CD14-positive monocyte (primary cell): Measurements from ENCODE around the gene SULT2B1. TPM values are rescaled to one million over a fixed set of nuclear protein-coding genes. Genes with fewer than 3 reads are reported as not detected.

Experiments
- DNase-seq, 3 donors: peaks; one replicate each; pipeline ENCODE4 v3.0.0-alpha.2; 2011 to 2022
- H2AFZ ChIP-seq: 2 replicates; pipeline ENCODE4 v1.6.0; 2012; ENCODE audit warnings: mild to moderate bottlenecking, low read depth, low read length, inconsistent platforms; ENCODE audit not compliant: insufficient read depth, poor library complexity, severe bottlenecking
- H3K27ac ChIP-seq, 2 donors: 1 replicate in 1 of 2; 2 replicates in 1 of 2; pipeline ENCODE4 v1.5.1; 2012 to 2013; ENCODE audit warnings: low read length in 2 of 2, control low read depth in 1 of 2, inconsistent platforms in 1 of 2, low read depth in 1 of 2, mild to moderate bottlenecking in 1 of 2
- H3K27me3 ChIP-seq, 2 donors: one replicate each; pipeline versions ENCODE4 v1.6.0 to v1.6.1; 2011 to 2013; ENCODE audit warnings: low read length in 2 of 2; ENCODE audit not compliant: control insufficient read depth in 2 of 2, insufficient read depth in 2 of 2
- H3K36me3 ChIP-seq, 2 donors: replicated peaks in 1 of 2; 1 replicate in 1 of 2; 2 replicates in 1 of 2; pipeline versions ENCODE4 v1.5.1 to v1.6.1; 2012 to 2013; ENCODE audit warnings: low read length in 2 of 2, control low read depth in 1 of 2, inconsistent platforms in 1 of 2, mild to moderate bottlenecking in 1 of 2; ENCODE audit not compliant: insufficient read depth in 2 of 2, control insufficient read depth in 1 of 2
- H3K4me1 ChIP-seq, 2 donors: 1 replicate in 1 of 2; 2 replicates in 1 of 2; pipeline versions ENCODE4 v1.5.1 to v1.6.1; 2012 to 2013; ENCODE audit warnings: low read length in 2 of 2, control low read depth in 1 of 2, inconsistent platforms in 1 of 2, mild to moderate bottlenecking in 1 of 2, moderate library complexity in 1 of 2; ENCODE audit not compliant: insufficient read depth in 2 of 2, control insufficient read depth in 1 of 2
- H3K4me2 ChIP-seq: replicated peaks from 2 replicates; pipeline ENCODE3; 2012; ENCODE audit warnings: low read length, moderate library complexity, mild to moderate bottlenecking; ENCODE audit not compliant: poor library complexity, severe bottlenecking; ENCODE audit errors: extremely low read depth
- H3K4me3 ChIP-seq, 3 experiments: fragments of 200-600 bp in 1 of 3; sonication (generic) in 1 of 3; replicated peaks in 1 of 3; 1 replicate in 2 of 3; 2 replicates in 1 of 3; pipeline ENCODE4 v1.5.1; 2011 to 2013; ENCODE audit warnings: low read length in 3 of 3, mild to moderate bottlenecking in 3 of 3, control low read depth in 2 of 3, low read depth in 2 of 3, inconsistent platforms in 1 of 3, moderate library complexity in 1 of 3
- H3K79me2 ChIP-seq: 2 replicates; pipeline ENCODE4 v1.6.0; 2012; ENCODE audit warnings: mild to moderate bottlenecking, control low read depth, inconsistent platforms, low read length, moderate library complexity; ENCODE audit not compliant: insufficient read depth
- H3K9ac ChIP-seq: 2 replicates; pipeline ENCODE4 v1.6.0; 2017; ENCODE audit warnings: low read length, mild to moderate bottlenecking; ENCODE audit not compliant: insufficient read depth, poor library complexity, severe bottlenecking
- H3K9me3 ChIP-seq, 2 donors: replicated peaks in 1 of 2; 1 replicate in 1 of 2; 2 replicates in 1 of 2; pipeline versions ENCODE4 v1.5.1 to v1.6.1; 2012 to 2013; ENCODE audit warnings: low read length in 2 of 2, control low read depth in 1 of 2; ENCODE audit not compliant: control insufficient read depth in 1 of 2, insufficient read depth in 1 of 2
- H4K20me1 ChIP-seq: 2 replicates; pipeline ENCODE4 v1.6.0; 2012; ENCODE audit warnings: mild to moderate bottlenecking, low read length, control low read depth, moderate library complexity; ENCODE audit not compliant: insufficient read depth
- H3K27ac Mint-ChIP-seq, 7 donors: one replicate each; pipeline ENCODE4 v1.8.0; 2020; ENCODE audit warnings: mild to moderate bottlenecking in 7 of 7, mixed read lengths in 7 of 7, moderate library complexity in 6 of 7, inconsistent platforms in 2 of 7
- H3K27me3 Mint-ChIP-seq, 3 donors: one replicate each; pipeline ENCODE4 v1.8.0; 2021 to 2022; ENCODE audit warnings: low read depth in 3 of 3, mild to moderate bottlenecking in 3 of 3, mixed read lengths in 3 of 3, moderate library complexity in 3 of 3, inconsistent platforms in 1 of 3
- H3K36me3 Mint-ChIP-seq, 2 donors: one replicate each; pipeline ENCODE4 v1.8.0; 2020; ENCODE audit warnings: mixed read lengths in 2 of 2, inconsistent platforms in 1 of 2, mild to moderate bottlenecking in 1 of 2
- H3K4me1 Mint-ChIP-seq: one replicate; pipeline ENCODE4 v1.8.0; 2020; ENCODE audit warnings: mild to moderate bottlenecking, mixed read lengths
- H3K4me3 Mint-ChIP-seq, 2 donors: one replicate each; pipeline ENCODE4 v1.8.0; 2020; ENCODE audit warnings: mild to moderate bottlenecking in 2 of 2, mixed read lengths in 2 of 2, moderate library complexity in 1 of 2
- H3K9me3 Mint-ChIP-seq, 7 donors: one replicate each; pipeline ENCODE4 v1.8.0; 2020 to 2022; ENCODE audit warnings: mixed read lengths in 7 of 7, mild to moderate bottlenecking in 6 of 7, moderate library complexity in 6 of 7, inconsistent platforms in 2 of 7
- CTCF ChIP-seq: fragments of 200-600 bp; IDR thresholded peaks from one replicate; pipeline ENCODE4 v1.8.0; 2022; ENCODE audit warnings: antibody characterized with exemption, mild to moderate bottlenecking
- WGBS: methylation state at CpG from one replicate; pipeline ENCODE4 v1.1.5; 2013; ENCODE audit warnings: missing lambda C conversion rate; ENCODE audit not compliant: insufficient coverage; 5-methylcytosine and 5-hydroxymethylcytosine counted together
- intact Hi-C, 2 donors: fragments of 100-400 bp; cut with micrococcal nuclease; formaldehyde crosslinking; loops; one replicate each; pipeline versions ENCODE4 v1.15.0 to v1.15.1; 2023
- polyA plus RNA-seq, 3 donors: library from polyadenylated mRNA; depleted of rRNA in 1 of 3; unstranded in 2 of 3; stranded (reverse) in 1 of 3; fragments of 300-500 nt in 2 of 3; fragments of >200 nt in 1 of 3; fragmentation: Illumina TruSeq in 2 of 3; gene quantifications; 1 replicate in 2 of 3; 2 replicates in 1 of 3; pipeline ENCODE4 v1.2.3, GENCODE V29; 2012 to 2021

The SULT2B1 gene
- polyA plus RNA-seq, 3 donors: 0.09 to 0.40 TPM; not detected in 1

- 94% methylated on average over 6 of the region's 6 CpGs for WGBS
- Histone ChIP-seq H3K27ac (no peak overlapping the region), H3K9me3 (no peaks in the 10 kb centered on the region), H3K9ac (no peak overlapping the region), H3K4me2 (no peak overlapping the region), H4K20me1 (no peaks in the 10 kb centered on the region), H3K4me3 (no peak overlapping the region), H3K36me3 (no peaks in the 10 kb centered on the region), H3K4me1 (peaks cover 0 to 4% of the 10 kb centered on the region in 2 donors), H3K79me2 (no peaks in the 10 kb centered on the region), H2AFZ (no peak overlapping the region), H3K27me3 (no peaks in the 10 kb centered on the region)
- no peak for TF ChIP-seq CTCF
- intact Hi-C loops: no loop called here
- H3K4me3 Mint-ChIP-seq: no peak overlapping the region
- peaks cover 0 to 1% (median 0%) of the 10 kb centered on the region in 7 donors for H3K9me3 Mint-ChIP-seq
- H3K4me1 Mint-ChIP-seq: peaks cover 5% of the 10 kb centered on the region
- no peak overlapping the region for H3K27ac Mint-ChIP-seq
- no peak for DNase-seq
- no peaks in the 10 kb centered on the region for H3K36me3 Mint-ChIP-seq
- peaks cover 0 to 10% (median 2%) of the 10 kb centered on the region in 3 donors for H3K27me3 Mint-ChIP-seq
Measured at GRCh38 chr19:48541813-48542212, 10.2 kb upstream of the SULT2B1 start.

- Histone ChIP-seq H3K36me3 (no peaks in the 10 kb centered on the region), H3K4me3 (no peak overlapping the region), H3K27me3 (no peaks in the 10 kb centered on the region), H3K9me3 (no peaks in the 10 kb centered on the region), H4K20me1 (no peaks in the 10 kb centered on the region), H3K4me2 (no peak overlapping the region), H3K4me1 (peaks cover 0 to 4% of the 10 kb centered on the region in 2 donors), H3K79me2 (no peaks in the 10 kb centered on the region), H3K9ac (no peak overlapping the region), H3K27ac (no peak overlapping the region), H2AFZ (peak overlapping the region; percentile 63)
- no peak for TF ChIP-seq CTCF
- Mint-ChIP-seq H3K4me3 (no peak overlapping the region), H3K36me3 (no peaks in the 10 kb centered on the region), H3K27ac (peak overlapping the region in 2 of 7 donors; percentile 25 to 28), H3K9me3 (peaks cover 0 to 1% (median 0%) of the 10 kb centered on the region in 7 donors), H3K4me1 (peaks cover 5% of the 10 kb centered on the region), H3K27me3 (peaks cover 0 to 7% (median 2%) of the 10 kb centered on the region in 3 donors)
- intact Hi-C loops: no loop called here
- peak in 1 of 3 donors; percentile 1 for DNase-seq
- 53% methylated on average over 8 of the region's 19 CpGs for WGBS
Measured at GRCh38 chr19:48543121-48543710, 8.8 kb upstream of the SULT2B1 start.
